OCI-LY1 (cell line): ENCODE results near the gene JADE1.

Experiments used
- H2AFZ ChIP-seq: fragments of 200-600 bp; sonication (generic), shearing (Covaris generic); 2 replicates; pipeline ENCODE4 v1.6.0; 2014; ENCODE audit warnings: antibody characterized with exemption, mild to moderate bottlenecking, low read length
- H3F3A ChIP-seq: fragments of 200-600 bp; sonication (generic), shearing (Covaris generic); 2 replicates; pipeline ENCODE4 v1.6.0; 2014; ENCODE audit warnings: mild to moderate bottlenecking, antibody characterized with exemption, low read length, moderate library complexity; ENCODE audit not compliant: insufficient read depth
- H3K27ac ChIP-seq: fragments of 200-600 bp; sonication (generic); 2 replicates; pipeline ENCODE4 v1.5.1; 2014; ENCODE audit warnings: low read length, mixed run types, mild to moderate bottlenecking, low read depth; ENCODE audit not compliant: poor library complexity, severe bottlenecking
- H3K27me3 ChIP-seq: fragments of 200-600 bp; sonication (generic); 2 replicates; pipeline ENCODE4 v1.6.0; 2014; ENCODE audit warnings: antibody characterized with exemption, mild to moderate bottlenecking, low read length, moderate library complexity; ENCODE audit not compliant: insufficient read depth
- H3K36me3 ChIP-seq: fragments of 200-600 bp; sonication (generic); 2 replicates; pipeline ENCODE4 v1.6.1; 2014; ENCODE audit warnings: mild to moderate bottlenecking, antibody characterized with exemption, low read length, moderate library complexity, mixed read lengths; ENCODE audit not compliant: insufficient read depth
- H3K4me1 ChIP-seq: fragments of 200-600 bp; sonication (generic); 2 replicates; pipeline ENCODE4 v1.5.1; 2014; ENCODE audit warnings: mild to moderate bottlenecking, low read length, moderate library complexity; ENCODE audit not compliant: insufficient read depth, severe bottlenecking
- H3K4me2 ChIP-seq: fragments of 200-600 bp; sonication (generic), shearing (Covaris generic); 2 replicates; pipeline ENCODE4 v1.6.1; 2014; ENCODE audit warnings: low read length
- H3K4me3 ChIP-seq: fragments of 200-600 bp; sonication (generic); 2 replicates; pipeline ENCODE4 v1.5.1; 2014; ENCODE audit warnings: low read length, low read depth, mild to moderate bottlenecking, mixed read lengths; ENCODE audit not compliant: poor library complexity, severe bottlenecking
- H3K79me2 ChIP-seq: fragments of 200-600 bp; shearing (Covaris generic); 2 replicates; pipeline ENCODE4 v1.6.1; 2016; ENCODE audit warnings: mixed run types, low read length, mixed read lengths; ENCODE audit not compliant: insufficient read depth
- H3K9ac ChIP-seq: fragments of 200-600 bp; sonication (generic), shearing (Covaris generic); 2 replicates; pipeline ENCODE4 v1.6.1; 2014; ENCODE audit warnings: mild to moderate bottlenecking, low read length, mixed read lengths
- H3K9me2 ChIP-seq: fragments of 200-600 bp; sonication (generic), shearing (Covaris generic); 2 replicates; pipeline ENCODE4 v1.6.1; 2014; ENCODE audit warnings: low read depth, mild to moderate bottlenecking, low read length, mixed read lengths
- H3K9me3 ChIP-seq: fragments of 200-600 bp; shearing (Covaris generic); 2 replicates; pipeline ENCODE4 v1.6.1; 2014; ENCODE audit warnings: low read length, mixed read lengths
- H4K20me1 ChIP-seq: fragments of 200-600 bp; sonication (generic), shearing (Covaris generic); 2 replicates; pipeline ENCODE4 v1.6.0; 2016; ENCODE audit warnings: mild to moderate bottlenecking, low read length; ENCODE audit not compliant: insufficient read depth
- EZH2 ChIP-seq: fragments of 200-600 bp; sonication (generic), shearing (Covaris generic); IDR thresholded peaks from 2 replicates; pipeline ENCODE4 v1.8.0; 2017; ENCODE audit warnings: borderline replicate concordance, mixed run types, mild to moderate bottlenecking, antibody characterized with exemption, low read length, moderate library complexity, mixed read lengths
- TF ChIP-seq, protein P1 (sequence below): fragments of 200-600 bp; sonication (generic), shearing (Covaris generic); IDR thresholded peaks from 2 replicates; pipeline ENCODE4 v1.5.1; 2017; ENCODE audit warnings: mild to moderate bottlenecking, antibody characterized with exemption, low read length, moderate library complexity, mixed read lengths

JADE1 gene

DNA sequence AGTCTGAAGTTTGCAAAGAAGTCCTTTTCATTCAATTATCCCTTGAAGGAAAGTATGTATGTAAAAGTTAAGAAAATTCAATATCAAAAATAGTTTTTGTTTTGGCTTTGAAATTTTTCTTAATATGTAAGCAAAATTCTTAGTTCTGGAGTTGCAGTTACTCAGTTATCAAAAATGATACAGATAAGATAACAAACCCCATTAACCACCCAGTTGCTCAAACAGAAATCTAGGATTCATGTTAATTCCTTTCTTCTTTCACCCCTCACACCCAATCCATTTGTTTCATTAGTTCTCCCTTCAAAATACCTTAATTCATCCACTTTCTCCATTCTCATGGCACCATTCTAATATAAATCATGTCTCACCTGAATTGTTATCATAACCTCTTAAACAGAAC lies 40.5 kb upstream of the JADE1 start:
- TF ChIP-seq EZH2, result no peak
- TF ChIP-seq, protein P1, sequence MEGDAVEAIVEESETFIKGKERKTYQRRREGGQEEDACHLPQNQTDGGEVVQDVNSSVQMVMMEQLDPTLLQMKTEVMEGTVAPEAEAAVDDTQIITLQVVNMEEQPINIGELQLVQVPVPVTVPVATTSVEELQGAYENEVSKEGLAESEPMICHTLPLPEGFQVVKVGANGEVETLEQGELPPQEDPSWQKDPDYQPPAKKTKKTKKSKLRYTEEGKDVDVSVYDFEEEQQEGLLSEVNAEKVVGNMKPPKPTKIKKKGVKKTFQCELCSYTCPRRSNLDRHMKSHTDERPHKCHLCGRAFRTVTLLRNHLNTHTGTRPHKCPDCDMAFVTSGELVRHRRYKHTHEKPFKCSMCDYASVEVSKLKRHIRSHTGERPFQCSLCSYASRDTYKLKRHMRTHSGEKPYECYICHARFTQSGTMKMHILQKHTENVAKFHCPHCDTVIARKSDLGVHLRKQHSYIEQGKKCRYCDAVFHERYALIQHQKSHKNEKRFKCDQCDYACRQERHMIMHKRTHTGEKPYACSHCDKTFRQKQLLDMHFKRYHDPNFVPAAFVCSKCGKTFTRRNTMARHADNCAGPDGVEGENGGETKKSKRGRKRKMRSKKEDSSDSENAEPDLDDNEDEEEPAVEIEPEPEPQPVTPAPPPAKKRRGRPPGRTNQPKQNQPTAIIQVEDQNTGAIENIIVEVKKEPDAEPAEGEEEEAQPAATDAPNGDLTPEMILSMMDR, result no peak
- Histone ChIP-seq H3F3A (no peaks in the 10 kb centered on the region), H3K4me1 (no peaks in the 10 kb centered on the region)

DNA sequence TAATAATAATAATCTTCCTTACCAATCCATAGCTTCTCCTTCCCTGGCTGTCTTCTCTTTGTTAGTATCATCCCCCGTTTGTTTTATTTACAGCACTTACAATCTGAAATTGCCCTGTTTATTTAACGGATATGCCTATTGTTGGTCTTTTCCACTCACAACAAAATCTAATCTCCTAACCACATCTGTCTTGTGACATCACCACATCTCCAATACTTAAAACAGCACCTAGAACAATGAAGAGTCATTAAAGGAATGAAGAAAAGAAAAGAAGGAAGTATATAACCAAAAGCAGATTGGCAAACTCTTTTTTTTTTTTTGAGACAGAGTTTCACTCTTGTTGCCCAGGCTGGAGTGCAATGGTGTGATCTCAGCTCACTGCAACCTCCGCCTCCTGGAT lies 38.7 kb upstream of the JADE1 start:
- Histone ChIP-seq H3K79me2 (no peaks in the 10 kb centered on the region), H3K4me2 (no peak overlapping the region), H3K27ac (no peak overlapping the region), H3K4me1 (no peaks in the 10 kb centered on the region), H3K36me3 (no peaks in the 10 kb centered on the region), H3K9me2 (no peaks in the 10 kb centered on the region), H2AFZ (no peak overlapping the region), H3K27me3 (no peaks in the 10 kb centered on the region), H3F3A (no peaks in the 10 kb centered on the region), H3K4me3 (no peak overlapping the region), H3K9me3 (no peaks in the 10 kb centered on the region), H3K9ac (no peak overlapping the region), H4K20me1 (no peaks in the 10 kb centered on the region)
- TF ChIP-seq EZH2, result no peak
- TF ChIP-seq, protein P1, result no peak

More for the DNA sequence above, 40.5 kb upstream of the JADE1 start:
- Histone ChIP-seq H3K79me2 (no peaks in the 10 kb centered on the region), H3K9me2 (no peaks in the 10 kb centered on the region), H4K20me1 (no peaks in the 10 kb centered on the region), H3K27me3 (no peaks in the 10 kb centered on the region), H2AFZ (no peak overlapping the region), H3K4me2 (no peak overlapping the region), H3K27ac (no peak overlapping the region), H3K4me3 (no peak overlapping the region), H3K36me3 (no peaks in the 10 kb centered on the region), H3K9ac (no peak overlapping the region), H3K9me3 (no peaks in the 10 kb centered on the region)

DNA sequence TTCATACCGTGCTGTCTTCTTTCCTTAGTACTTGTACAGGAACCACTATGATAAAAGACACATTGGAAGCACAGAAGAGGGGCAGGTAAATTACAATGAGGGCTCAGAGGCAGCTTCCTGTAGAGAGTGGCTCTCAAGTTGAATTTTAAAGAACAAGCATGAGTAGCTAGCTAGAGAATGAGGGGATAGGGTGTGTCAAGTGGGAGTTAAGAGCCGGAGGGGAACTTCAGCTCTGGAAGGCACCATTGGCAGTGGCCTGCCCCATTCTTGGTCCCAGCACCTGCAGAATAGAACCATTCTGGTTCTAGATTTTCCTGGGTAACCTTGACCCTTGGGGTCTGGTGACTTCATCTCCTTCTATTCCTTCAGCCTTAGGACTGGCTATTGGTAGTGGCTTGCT lies 34.0 kb upstream of the JADE1 start:
- no peaks in the 10 kb centered on the region for H3K27me3 ChIP-seq
- H3K4me2 ChIP-seq, result no peak overlapping the region
- no peak overlapping the region for H3K9ac ChIP-seq
- no peak overlapping the region for H3K27ac ChIP-seq
- no peak overlapping the region for H2AFZ ChIP-seq
- no peaks in the 10 kb centered on the region for H4K20me1 ChIP-seq
- H3K9me2 ChIP-seq, result no peaks in the 10 kb centered on the region
- no peaks in the 10 kb centered on the region for H3K9me3 ChIP-seq
- no peaks in the 10 kb centered on the region for H3K36me3 ChIP-seq
- H3K4me3 ChIP-seq, result no peak overlapping the region
- H3K4me1 ChIP-seq, result no peaks in the 10 kb centered on the region
- H3F3A ChIP-seq, result no peaks in the 10 kb centered on the region
- H3K79me2 ChIP-seq, result no peaks in the 10 kb centered on the region
- TF ChIP-seq EZH2, result no peak
- TF ChIP-seq, protein P1, result no peak
